Smooth muscle cell (in vitro differentiated cells): ENCODE results near the gene PSME2. TPM values are rescaled to one million over a fixed set of nuclear protein-coding genes. Genes with fewer than 3 reads are reported as not detected.

Experiments
- DNase-seq: peaks from one replicate; lab custom pipeline; 2025; ENCODE audit not compliant: unreplicated experiment; lab: John Stamatoyannopoulos, UW
- H2AFZ ChIP-seq: fragments of 200-600 bp; sonication (generic); 2 replicates; pipeline ENCODE4 v1.6.0; 2016; ENCODE audit warnings: antibody characterized with exemption, low read depth, mild to moderate bottlenecking
- H3F3A ChIP-seq: fragments of 200-600 bp; sonication (generic); 2 replicates; pipeline ENCODE4 v1.6.0; 2017; ENCODE audit warnings: antibody characterized with exemption, low read depth
- H3K27ac ChIP-seq: fragments of 200-600 bp; sonication (generic); 2 replicates; pipeline ENCODE4 v1.5.1; 2016; ENCODE audit warnings: low read depth, mild to moderate bottlenecking
- H3K27me3 ChIP-seq: fragments of 200-600 bp; sonication (generic); 2 replicates; pipeline ENCODE4 v1.6.1; 2016; ENCODE audit warnings: low read depth, mild to moderate bottlenecking
- H3K36me3 ChIP-seq: fragments of 200-600 bp; sonication (generic); 2 replicates; pipeline ENCODE4 v1.5.1; 2016; ENCODE audit warnings: low read depth
- H3K4me1 ChIP-seq: fragments of 200-600 bp; sonication (generic); 2 replicates; pipeline ENCODE4 v1.5.1; 2016; ENCODE audit warnings: low read depth
- H3K4me2 ChIP-seq: fragments of 200-600 bp; sonication (generic); 2 replicates; pipeline ENCODE4 v1.6.0; 2016; ENCODE audit warnings: mild to moderate bottlenecking
- H3K4me3 ChIP-seq: fragments of 200-600 bp; sonication (generic); 2 replicates; pipeline ENCODE4 v1.5.1; 2016; ENCODE audit warnings: mild to moderate bottlenecking
- H3K79me2 ChIP-seq: fragments of 200-600 bp; sonication (generic); 2 replicates; pipeline ENCODE4 v1.6.0; 2016; ENCODE audit warnings: low read depth, mild to moderate bottlenecking
- H3K9ac ChIP-seq: fragments of 200-600 bp; sonication (generic); 2 replicates; pipeline ENCODE4 v1.6.0; 2016; ENCODE audit warnings: low read depth
- H3K9me3 ChIP-seq: fragments of 200-600 bp; sonication (generic); replicated peaks from 2 replicates; pipeline ENCODE4 v1.5.1; 2016; ENCODE audit warnings: low read depth
- H4K20me1 ChIP-seq: fragments of 200-600 bp; sonication (generic); 2 replicates; pipeline ENCODE4 v1.6.0; 2016; ENCODE audit warnings: low read depth
- WGBS: methylation state at CpG from one replicate; pipeline ENCODE4 v1.1.7; 2016; ENCODE audit warnings: low lambda C conversion rate; 5-methylcytosine and 5-hydroxymethylcytosine counted together
- polyA plus RNA-seq: library from polyadenylated mRNA; unstranded; fragments of >200 nt; fragmentation: Nextera tagmentation; extraction: Ambion mirVana; gene quantifications from 2 replicates; pipeline ENCODE4 v1.2.1, GENCODE V29; 2016
- total RNA-seq: library from RNA; depleted of rRNA; stranded (reverse); fragments of >200 nt; gene quantifications from 2 replicates; pipeline ENCODE4 v1.2.3, GENCODE V29; 2014
- TF ChIP-seq, protein P1 (sequence below): fragments of 200-600 bp; sonication (generic); IDR thresholded peaks from 2 replicates; pipeline ENCODE4 v1.5.1; 2017; ENCODE audit warnings: borderline replicate concordance, mild to moderate bottlenecking, antibody characterized with exemption; ENCODE audit not compliant: insufficient read depth, poor library complexity, severe bottlenecking

PSME2 gene
- total and polyA plus RNA-seq, 2 experiments from 2014 or later: 40.7 to 164 TPM

DNA sequence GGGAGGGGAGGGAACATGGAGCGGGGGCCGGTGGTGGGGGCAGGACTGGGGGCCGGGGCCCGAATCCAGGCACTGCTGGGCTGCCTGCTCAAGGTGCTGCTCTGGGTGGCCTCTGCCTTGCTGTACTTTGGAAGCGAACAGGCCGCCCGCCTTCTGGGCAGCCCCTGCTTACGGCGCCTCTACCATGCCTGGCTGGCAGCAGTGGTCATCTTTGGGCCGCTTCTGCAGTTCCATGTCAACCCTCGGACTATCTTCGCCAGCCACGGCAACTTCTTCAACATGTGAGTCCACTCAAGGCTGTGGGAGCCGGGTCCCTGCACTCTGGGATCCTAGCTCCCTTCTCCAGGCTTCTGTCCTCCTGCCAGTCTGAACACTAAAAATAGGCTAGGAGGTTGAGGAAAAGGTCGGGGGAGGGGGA lies 14.9 kb downstream of the PSME2 start:
- H3K27ac ChIP-seq: no peak overlapping the region
- H3K9ac ChIP-seq: no peak overlapping the region
- H3K27me3 ChIP-seq: no peaks in the 10 kb centered on the region
- no peaks in the 10 kb centered on the region for H3K36me3 ChIP-seq
- no peak for DNase-seq
- H4K20me1 ChIP-seq: no peaks in the 10 kb centered on the region
- no peaks in the 10 kb centered on the region for H3K9me3 ChIP-seq
- H2AFZ ChIP-seq: no peak overlapping the region
- TF ChIP-seq, protein P1, sequence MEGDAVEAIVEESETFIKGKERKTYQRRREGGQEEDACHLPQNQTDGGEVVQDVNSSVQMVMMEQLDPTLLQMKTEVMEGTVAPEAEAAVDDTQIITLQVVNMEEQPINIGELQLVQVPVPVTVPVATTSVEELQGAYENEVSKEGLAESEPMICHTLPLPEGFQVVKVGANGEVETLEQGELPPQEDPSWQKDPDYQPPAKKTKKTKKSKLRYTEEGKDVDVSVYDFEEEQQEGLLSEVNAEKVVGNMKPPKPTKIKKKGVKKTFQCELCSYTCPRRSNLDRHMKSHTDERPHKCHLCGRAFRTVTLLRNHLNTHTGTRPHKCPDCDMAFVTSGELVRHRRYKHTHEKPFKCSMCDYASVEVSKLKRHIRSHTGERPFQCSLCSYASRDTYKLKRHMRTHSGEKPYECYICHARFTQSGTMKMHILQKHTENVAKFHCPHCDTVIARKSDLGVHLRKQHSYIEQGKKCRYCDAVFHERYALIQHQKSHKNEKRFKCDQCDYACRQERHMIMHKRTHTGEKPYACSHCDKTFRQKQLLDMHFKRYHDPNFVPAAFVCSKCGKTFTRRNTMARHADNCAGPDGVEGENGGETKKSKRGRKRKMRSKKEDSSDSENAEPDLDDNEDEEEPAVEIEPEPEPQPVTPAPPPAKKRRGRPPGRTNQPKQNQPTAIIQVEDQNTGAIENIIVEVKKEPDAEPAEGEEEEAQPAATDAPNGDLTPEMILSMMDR: no peak
- WGBS: 84% methylated on average over 7 of the region's 15 CpGs
- no peak overlapping the region for H3K4me2 ChIP-seq
- no peaks in the 10 kb centered on the region for H3F3A ChIP-seq
- peaks cover 5% of the 10 kb centered on the region for H3K4me1 ChIP-seq
- H3K4me3 ChIP-seq: no peak overlapping the region
- H3K79me2 ChIP-seq: no peaks in the 10 kb centered on the region

DNA sequence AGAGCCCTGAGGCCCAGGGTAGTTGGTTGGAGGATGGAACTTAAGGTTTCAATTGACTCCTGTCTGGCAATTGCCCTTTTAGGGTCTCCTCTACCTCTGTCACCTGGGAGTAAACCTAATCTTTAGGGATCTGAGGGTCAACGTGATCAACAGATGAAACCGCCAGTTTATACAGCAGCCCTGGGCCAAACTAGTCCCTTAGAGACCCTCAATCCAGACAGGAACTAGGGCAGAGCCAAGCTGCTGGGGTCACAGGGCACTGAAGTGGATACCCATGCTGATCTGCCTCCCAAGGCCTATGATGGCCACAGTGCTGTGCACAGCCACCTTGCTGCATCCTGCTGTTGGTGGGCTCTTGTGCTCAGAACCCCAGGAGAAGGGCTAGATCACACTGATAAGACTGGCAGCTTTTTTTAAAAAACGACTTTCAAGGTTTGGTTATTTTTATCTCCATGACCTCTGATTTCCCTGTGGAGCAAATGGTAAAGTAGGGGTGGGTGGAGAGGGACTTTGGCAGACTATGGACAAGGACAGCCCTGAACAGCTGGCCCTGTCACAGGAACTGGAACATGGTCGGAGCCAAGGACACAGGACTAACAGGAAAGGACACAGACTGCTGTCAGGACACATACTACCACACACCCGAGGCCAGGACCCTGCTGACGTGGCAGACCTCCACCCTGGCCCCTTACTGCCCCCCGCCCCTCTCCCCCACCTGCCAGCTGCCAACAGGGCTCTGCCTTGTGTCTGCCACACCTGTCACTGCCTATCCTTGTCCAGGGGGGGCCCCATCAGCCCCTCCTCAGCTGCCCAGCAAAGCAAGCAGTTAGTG lies 15.5 kb downstream of the PSME2 start:
- WGBS: 77% methylated on average over 5 of the region's 7 CpGs
- Histone ChIP-seq H3K4me2 (no peak overlapping the region), H3K27me3 (no peaks in the 10 kb centered on the region), H3K27ac (no peak overlapping the region), H3K79me2 (no peaks in the 10 kb centered on the region), H3K4me1 (peaks cover 4% of the 10 kb centered on the region), H3K9me3 (no peaks in the 10 kb centered on the region), H2AFZ (no peak overlapping the region), H3K4me3 (no peak overlapping the region), H3K36me3 (no peaks in the 10 kb centered on the region), H4K20me1 (no peaks in the 10 kb centered on the region), H3F3A (no peaks in the 10 kb centered on the region), H3K9ac (no peak overlapping the region)
- TF ChIP-seq, protein P1: no peak
- no peak for DNase-seq

GRCh38 chr14:24130380-24130716 lies 16.1 kb downstream of the PSME2 start, which contains the start of gene FITM1:
TSS of gene FITM1 (plus strand) at chr14:24130659. CDS start at chr14:24131564, 905 bp downstream.
- 84% methylated on average over 5 of the region's 5 CpGs for WGBS
- Histone ChIP-seq H3K27ac (no peak within 1 kb of the TSS), H3K4me2 (no peak within 1 kb of the TSS), H3K36me3 (no peaks in the 10 kb centered on the region), H3K4me3 (no peak within 1 kb of the TSS), H3K9ac (no peak within 1 kb of the TSS), H2AFZ (no peak within 1 kb of the TSS), H3K9me3 (no peaks in the 10 kb centered on the region), H3K27me3 (no peaks in the 10 kb centered on the region), H4K20me1 (no peaks in the 10 kb centered on the region), H3F3A (no peaks in the 10 kb centered on the region), H3K79me2 (no peaks in the 10 kb centered on the region), H3K4me1 (peaks cover 2% of the 10 kb centered on the region)
- DNase-seq: no peak
- TF ChIP-seq, protein P1: no peak

DNA sequence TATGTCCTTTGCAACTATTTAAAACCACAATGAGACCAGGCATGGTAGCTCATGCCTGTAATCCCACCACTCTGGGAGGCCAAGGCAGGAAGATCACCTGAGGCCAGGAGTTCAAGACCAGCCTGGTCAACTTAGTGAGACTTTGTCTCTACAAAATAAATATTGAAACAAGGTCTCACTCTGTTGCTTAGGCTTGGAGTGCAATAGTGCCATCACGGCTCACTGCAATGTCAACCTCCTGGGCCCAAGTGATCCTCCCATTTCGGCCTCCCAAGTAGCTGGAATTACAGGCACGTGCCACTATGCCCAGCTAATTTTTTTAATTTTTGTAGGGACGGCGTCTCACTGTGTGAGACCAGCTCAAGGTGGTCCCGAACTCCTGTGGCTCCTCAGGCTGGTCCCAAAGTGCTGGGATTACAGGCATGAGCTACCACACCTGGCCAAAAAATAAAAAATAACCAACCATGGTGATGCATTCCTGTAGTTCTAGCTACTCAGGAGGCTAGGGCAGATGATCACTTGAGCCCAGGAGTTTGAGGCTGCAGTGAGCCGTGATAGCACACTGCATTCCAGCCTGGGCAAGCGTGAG lies 16.9 kb downstream of the PSME2 start:
- Histone ChIP-seq H3K4me3 (no peak overlapping the region), H3K4me1 (no peaks in the 10 kb centered on the region), H3K9me3 (no peaks in the 10 kb centered on the region), H3K27ac (no peak overlapping the region), H2AFZ (no peak overlapping the region), H4K20me1 (no peaks in the 10 kb centered on the region), H3K4me2 (no peak overlapping the region), H3K36me3 (no peaks in the 10 kb centered on the region), H3K79me2 (no peaks in the 10 kb centered on the region), H3K9ac (no peak overlapping the region), H3K27me3 (no peaks in the 10 kb centered on the region), H3F3A (no peaks in the 10 kb centered on the region)
- no peak for DNase-seq
- WGBS: 88% methylated on average over 8 of the region's 8 CpGs
- TF ChIP-seq, protein P1: no peak
